Measurements from ENCODE around the gene CA5A. TPM values are rescaled to one million over a fixed set of nuclear protein-coding genes. Genes with fewer than 3 reads are reported as not detected.

CA5A gene
- total and polyA plus RNA-seq, 2 of the 13 experiments (the other 11 are each of a cell fraction or from before 2014, with no cell fraction given), result 66.8 to 106 TPM

DNA sequence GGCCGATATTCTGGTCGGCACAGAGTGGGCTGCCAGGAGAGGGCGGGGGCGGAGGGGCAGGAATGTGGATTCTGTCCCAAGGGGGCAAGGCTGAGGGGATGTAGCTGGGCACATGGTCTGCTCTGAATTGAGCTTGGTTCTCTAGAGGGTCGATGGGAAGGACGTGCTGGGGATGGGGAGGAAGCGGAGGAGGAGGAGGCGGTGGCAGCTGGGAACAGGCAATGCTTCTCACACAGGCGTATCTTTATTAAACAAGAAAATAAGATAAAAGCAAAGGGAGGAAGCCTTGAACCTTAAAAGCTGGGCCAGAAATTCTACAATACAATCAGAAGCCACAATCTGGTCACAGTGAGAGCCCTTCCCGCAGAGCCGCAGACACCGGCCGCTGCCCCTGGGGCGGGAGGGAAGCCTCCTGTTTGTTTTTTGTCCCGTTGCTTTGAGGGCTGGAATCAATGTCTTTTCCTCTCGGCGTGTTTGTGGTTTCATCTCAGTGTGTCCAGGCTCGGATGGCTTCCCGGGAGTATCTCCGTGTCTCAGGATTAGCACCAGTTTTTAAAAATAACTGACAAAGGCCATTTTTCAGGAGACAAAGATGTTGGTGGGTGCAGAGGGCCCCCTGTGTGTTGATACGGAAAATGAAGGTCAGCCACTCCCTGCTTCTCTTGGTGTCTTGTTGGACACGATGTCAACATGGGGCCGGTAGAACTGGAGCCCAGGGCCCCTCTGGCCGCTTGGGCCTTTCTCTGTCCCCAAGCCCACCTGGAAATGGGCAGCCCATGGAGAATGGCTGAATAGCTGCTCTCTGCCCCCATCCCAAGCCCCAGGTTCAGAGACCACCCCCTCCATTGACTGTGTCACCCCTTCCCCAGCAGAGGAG, 54.8 kb downstream of the CA5A start (continued):
- no peak for TF ChIP-seq TFE3 (CRISPR knock-in tag; IDR thresholded peaks at IDR 0.05)
- TF ChIP-seq ZNF710 (CRISPR knock-in tag; IDR thresholded peaks at IDR 0.05; ENCODE audit: borderline replicate concordance), result 0 out of 2 replicates have a peak, but pooled peaks have one; percentile 43
- 0 out of 2 replicates have a peak, but pooled peaks have one; percentile 46 for TF ChIP-seq ZNF614 (CRISPR knock-in tag; IDR thresholded peaks at IDR 0.05; ENCODE audit: borderline replicate concordance)
- TF ChIP-seq ERF (CRISPR knock-in tag; IDR thresholded peaks at IDR 0.05), result peak; percentile 70; the same call in 1 of the 2 replicates
- TF ChIP-seq TFDP1 (CRISPR knock-in tag; IDR thresholded peaks at IDR 0.05; ENCODE audit: borderline replicate concordance), result 0 out of 2 replicates have a peak, but pooled peaks have one; percentile 8
- TF ChIP-seq ZNF878 (CRISPR knock-in tag; IDR thresholded peaks at IDR 0.05), result 0 out of 2 replicates have a peak, but pooled peaks have one; percentile 31
- TF ChIP-seq, protein P1, sequence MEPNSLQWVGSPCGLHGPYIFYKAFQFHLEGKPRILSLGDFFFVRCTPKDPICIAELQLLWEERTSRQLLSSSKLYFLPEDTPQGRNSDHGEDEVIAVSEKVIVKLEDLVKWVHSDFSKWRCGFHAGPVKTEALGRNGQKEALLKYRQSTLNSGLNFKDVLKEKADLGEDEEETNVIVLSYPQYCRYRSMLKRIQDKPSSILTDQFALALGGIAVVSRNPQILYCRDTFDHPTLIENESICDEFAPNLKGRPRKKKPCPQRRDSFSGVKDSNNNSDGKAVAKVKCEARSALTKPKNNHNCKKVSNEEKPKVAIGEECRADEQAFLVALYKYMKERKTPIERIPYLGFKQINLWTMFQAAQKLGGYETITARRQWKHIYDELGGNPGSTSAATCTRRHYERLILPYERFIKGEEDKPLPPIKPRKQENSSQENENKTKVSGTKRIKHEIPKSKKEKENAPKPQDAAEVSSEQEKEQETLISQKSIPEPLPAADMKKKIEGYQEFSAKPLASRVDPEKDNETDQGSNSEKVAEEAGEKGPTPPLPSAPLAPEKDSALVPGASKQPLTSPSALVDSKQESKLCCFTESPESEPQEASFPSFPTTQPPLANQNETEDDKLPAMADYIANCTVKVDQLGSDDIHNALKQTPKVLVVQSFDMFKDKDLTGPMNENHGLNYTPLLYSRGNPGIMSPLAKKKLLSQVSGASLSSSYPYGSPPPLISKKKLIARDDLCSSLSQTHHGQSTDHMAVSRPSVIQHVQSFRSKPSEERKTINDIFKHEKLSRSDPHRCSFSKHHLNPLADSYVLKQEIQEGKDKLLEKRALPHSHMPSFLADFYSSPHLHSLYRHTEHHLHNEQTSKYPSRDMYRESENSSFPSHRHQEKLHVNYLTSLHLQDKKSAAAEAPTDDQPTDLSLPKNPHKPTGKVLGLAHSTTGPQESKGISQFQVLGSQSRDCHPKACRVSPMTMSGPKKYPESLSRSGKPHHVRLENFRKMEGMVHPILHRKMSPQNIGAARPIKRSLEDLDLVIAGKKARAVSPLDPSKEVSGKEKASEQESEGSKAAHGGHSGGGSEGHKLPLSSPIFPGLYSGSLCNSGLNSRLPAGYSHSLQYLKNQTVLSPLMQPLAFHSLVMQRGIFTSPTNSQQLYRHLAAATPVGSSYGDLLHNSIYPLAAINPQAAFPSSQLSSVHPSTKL (CRISPR knock-in tag; IDR thresholded peaks at IDR 0.05), result peak; percentile 29; the same call in 1 of the 2 replicates
- no peak for TF ChIP-seq DNMT3B (CRISPR knock-in tag; conservative IDR thresholded peaks at IDR 0.05)
- 0 out of 2 replicates have a peak, but pooled peaks have one; percentile 24 for TF ChIP-seq FOXK2 (IDR thresholded peaks at IDR 0.05)
- 0 out of 2 replicates have a peak, but pooled peaks have one; percentile 36 for TF ChIP-seq ZC3H13 (CRISPR knock-in tag; IDR thresholded peaks at IDR 0.05)
- peak; percentile 57; the same call in 1 of the 2 replicates for TF ChIP-seq MEIS2 (CRISPR knock-in tag; IDR thresholded peaks at IDR 0.05)
- no peak for TF ChIP-seq ZBTB4 (CRISPR knock-in tag; IDR thresholded peaks at IDR 0.05; ENCODE audit: borderline replicate concordance)
